GM12873 (cell line): ENCODE results near the gene TPI1.

Experiments
- TF ChIP-seq, protein P1 (sequence below): IDR thresholded peaks from 2 replicates; pipeline ENCODE4 v1.5.1; 2012; ENCODE audit warnings: low read depth, mild to moderate bottlenecking, moderate library complexity, low read length, control low read depth; ENCODE audit not compliant: insufficient read depth; ENCODE audit errors: missing control alignments

Gene TPI1

DNA sequence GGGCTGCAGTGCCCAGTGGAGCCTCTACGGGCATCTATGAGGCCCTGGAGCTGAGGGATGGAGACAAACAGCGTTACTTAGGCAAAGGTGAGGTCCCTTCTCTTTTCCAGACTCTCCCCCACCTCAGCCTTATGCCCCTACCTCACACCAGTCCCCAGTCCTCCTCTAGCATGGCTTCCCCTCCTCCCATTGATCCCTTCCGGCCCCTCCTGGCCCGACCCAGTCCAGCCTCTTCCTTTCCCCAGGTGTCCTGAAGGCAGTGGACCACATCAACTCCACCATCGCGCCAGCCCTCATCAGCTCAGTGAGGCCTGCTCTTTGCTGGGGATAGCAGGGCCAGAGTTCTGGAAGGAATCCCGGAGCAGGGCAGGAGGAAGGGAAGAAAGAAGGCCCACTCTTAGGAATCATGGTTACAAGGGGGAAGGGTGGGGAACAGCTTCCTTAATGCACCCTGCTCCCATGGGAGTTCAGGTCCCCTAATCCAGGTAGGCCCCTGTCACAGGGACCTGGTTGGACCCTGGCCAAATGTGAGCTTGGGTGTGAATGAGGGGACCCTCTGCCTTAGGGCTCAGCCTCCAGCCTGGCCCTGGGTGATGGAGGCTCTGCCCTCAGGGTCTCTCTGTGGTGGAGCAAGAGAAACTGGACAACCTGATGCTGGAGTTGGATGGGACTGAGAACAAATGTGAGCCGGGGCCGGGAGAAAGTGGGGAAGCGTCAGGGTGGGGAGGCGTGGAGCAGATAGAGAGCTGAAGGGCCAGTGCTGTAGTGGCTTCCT, 49.3 kb downstream of the TPI1 start:
- TF ChIP-seq, protein P1, sequence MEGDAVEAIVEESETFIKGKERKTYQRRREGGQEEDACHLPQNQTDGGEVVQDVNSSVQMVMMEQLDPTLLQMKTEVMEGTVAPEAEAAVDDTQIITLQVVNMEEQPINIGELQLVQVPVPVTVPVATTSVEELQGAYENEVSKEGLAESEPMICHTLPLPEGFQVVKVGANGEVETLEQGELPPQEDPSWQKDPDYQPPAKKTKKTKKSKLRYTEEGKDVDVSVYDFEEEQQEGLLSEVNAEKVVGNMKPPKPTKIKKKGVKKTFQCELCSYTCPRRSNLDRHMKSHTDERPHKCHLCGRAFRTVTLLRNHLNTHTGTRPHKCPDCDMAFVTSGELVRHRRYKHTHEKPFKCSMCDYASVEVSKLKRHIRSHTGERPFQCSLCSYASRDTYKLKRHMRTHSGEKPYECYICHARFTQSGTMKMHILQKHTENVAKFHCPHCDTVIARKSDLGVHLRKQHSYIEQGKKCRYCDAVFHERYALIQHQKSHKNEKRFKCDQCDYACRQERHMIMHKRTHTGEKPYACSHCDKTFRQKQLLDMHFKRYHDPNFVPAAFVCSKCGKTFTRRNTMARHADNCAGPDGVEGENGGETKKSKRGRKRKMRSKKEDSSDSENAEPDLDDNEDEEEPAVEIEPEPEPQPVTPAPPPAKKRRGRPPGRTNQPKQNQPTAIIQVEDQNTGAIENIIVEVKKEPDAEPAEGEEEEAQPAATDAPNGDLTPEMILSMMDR: no peak

DNA sequence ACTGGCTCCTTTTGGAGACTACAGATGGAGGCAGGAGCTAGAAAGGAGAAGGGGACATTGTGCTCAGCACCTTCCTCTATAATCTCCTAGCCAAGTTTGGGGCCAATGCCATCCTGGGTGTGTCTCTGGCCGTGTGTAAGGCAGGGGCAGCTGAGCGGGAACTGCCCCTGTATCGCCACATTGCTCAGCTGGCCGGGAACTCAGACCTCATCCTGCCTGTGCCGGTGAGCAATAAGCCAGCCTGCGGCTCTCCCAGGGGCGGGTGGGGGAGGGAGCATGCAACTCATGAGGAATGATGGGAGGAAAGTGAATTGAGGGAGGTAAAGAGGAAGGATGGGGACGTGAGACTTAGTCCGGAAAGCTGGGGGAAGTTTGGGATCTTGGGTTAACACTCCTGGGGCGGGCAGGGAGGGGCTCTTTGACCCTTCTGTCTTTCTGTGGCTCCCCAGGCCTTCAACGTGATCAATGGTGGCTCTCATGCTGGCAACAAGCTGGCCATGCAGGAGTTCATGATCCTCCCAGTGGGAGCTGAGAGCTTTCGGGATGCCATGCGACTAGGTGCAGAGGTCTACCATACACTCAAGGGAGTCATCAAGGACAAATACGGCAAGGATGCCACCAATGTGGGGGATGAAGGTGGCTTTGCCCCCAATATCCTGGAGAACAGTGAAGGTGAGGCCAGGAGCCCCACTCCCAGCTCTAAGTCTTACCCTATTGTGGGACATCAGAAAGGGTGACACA, 50.3 kb downstream of the TPI1 start:
- TF ChIP-seq, protein P1: no peak

GRCh38 chr12:6919588-6919987, 52.3 kb downstream of the TPI1 start:
- TF ChIP-seq, protein P1: no peak
